Dendritic cell treated with granulocyte-macrophage colony-stimulating factor and Interleukin-4, amounts not matched to agents 40 ng/mL and 50 ng/mL, for 4 days (primary cell): ENCODE measurements around the gene NUCB1.

Experiments
- H3K27ac Mint-ChIP-seq: one replicate; pipeline ENCODE4 v1.8.0; 2022; ENCODE audit warnings: mild to moderate bottlenecking, mixed read lengths
- H3K27me3 Mint-ChIP-seq: one replicate; pipeline ENCODE4 v1.8.0; 2022; ENCODE audit warnings: mild to moderate bottlenecking, mixed read lengths
- H3K36me3 Mint-ChIP-seq: one replicate; pipeline ENCODE4 v1.8.0; 2022; ENCODE audit warnings: low read depth, mixed read lengths
- H3K4me1 Mint-ChIP-seq: one replicate; pipeline ENCODE4 v1.8.0; 2022; ENCODE audit warnings: low read depth, mixed read lengths
- H3K4me3 Mint-ChIP-seq: one replicate; pipeline ENCODE4 v1.8.0; 2022; ENCODE audit warnings: mild to moderate bottlenecking, moderate library complexity, mixed read lengths
- H3K9me3 Mint-ChIP-seq: one replicate; pipeline ENCODE4 v1.8.0; 2022; ENCODE audit warnings: mixed read lengths
- intact Hi-C: fragments of 100-400 bp; cut with micrococcal nuclease; formaldehyde crosslinking; loops from one replicate; pipeline ENCODE4 v1.15.0; 2022

NUCB1 gene

GRCh38 chr19:48946463-48947257, 46.5 kb downstream of the NUCB1 start:
- Mint-ChIP-seq H3K4me1 (peaks cover 8% of the 10 kb centered on the region), H3K27ac (no peak overlapping the region), H3K4me3 (no peak overlapping the region), H3K36me3 (no peaks in the 10 kb centered on the region), H3K9me3 (peaks cover 22% of the 10 kb centered on the region), H3K27me3 (peaks cover 3% of the 10 kb centered on the region)
- intact Hi-C loops = no loop called here

- H3K36me3 Mint-ChIP-seq = no peaks in the 10 kb centered on the region
- peaks cover 22% of the 10 kb centered on the region for H3K9me3 Mint-ChIP-seq
- H3K27ac Mint-ChIP-seq = no peak overlapping the region
- H3K4me3 Mint-ChIP-seq = no peak overlapping the region
- intact Hi-C loops = no loop called here
- H3K27me3 Mint-ChIP-seq = peaks cover 8% of the 10 kb centered on the region
- H3K4me1 Mint-ChIP-seq = peaks cover 8% of the 10 kb centered on the region
Measured at GRCh38 chr19:48947258-48947542, 47.1 kb downstream of the NUCB1 start.

DNA sequence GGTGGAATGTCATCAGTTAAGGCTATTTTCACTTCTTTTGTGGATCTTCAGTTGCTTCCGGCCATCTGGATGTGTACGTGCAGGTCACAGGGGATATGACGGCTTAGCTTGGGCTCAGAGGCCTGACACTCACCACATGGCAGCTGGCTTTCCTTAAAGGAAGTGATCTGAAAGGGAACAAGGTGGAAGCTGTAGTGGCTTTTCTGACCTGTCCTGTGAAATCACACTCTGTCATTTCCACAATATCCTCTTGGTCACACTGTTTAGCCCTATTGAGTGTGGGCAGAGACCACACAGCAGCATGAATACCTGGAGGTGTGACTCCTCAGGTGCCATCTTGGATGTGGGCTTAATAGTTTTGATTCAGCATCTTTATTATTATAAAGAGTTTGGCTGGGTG, 50.0 kb downstream of the NUCB1 start:
- peaks cover 25% of the 10 kb centered on the region for H3K4me1 Mint-ChIP-seq
- peaks cover 2% of the 10 kb centered on the region for H3K36me3 Mint-ChIP-seq
- intact Hi-C loops = no loop called here
- H3K4me3 Mint-ChIP-seq = no peak overlapping the region
- H3K27ac Mint-ChIP-seq = peak overlapping the region; percentile 32
- peaks cover 8% of the 10 kb centered on the region for H3K27me3 Mint-ChIP-seq
- H3K9me3 Mint-ChIP-seq = peaks cover 22% of the 10 kb centered on the region

- Mint-ChIP-seq H3K27me3 (peaks cover 8% of the 10 kb centered on the region), H3K9me3 (peaks cover 22% of the 10 kb centered on the region), H3K27ac (no peak overlapping the region), H3K36me3 (peaks cover 10% of the 10 kb centered on the region), H3K4me1 (peaks cover 32% of the 10 kb centered on the region), H3K4me3 (no peak overlapping the region)
- intact Hi-C loops = no loop called here
Measured at GRCh38 chr19:48950830-48951519, 50.9 kb downstream of the NUCB1 start.

- Mint-ChIP-seq H3K27ac (peak overlapping the region; percentile 62), H3K9me3 (peaks cover 10% of the 10 kb centered on the region), H3K4me3 (no peak overlapping the region), H3K4me1 (peaks cover 54% of the 10 kb centered on the region), H3K27me3 (peaks cover 8% of the 10 kb centered on the region), H3K36me3 (peaks cover 32% of the 10 kb centered on the region)
- intact Hi-C loops = no loop called here
Measured at GRCh38 chr19:48953141-48953540, 53.0 kb downstream of the NUCB1 start.

- Mint-ChIP-seq H3K27ac (peak overlapping the region; percentile 87), H3K36me3 (peaks cover 41% of the 10 kb centered on the region), H3K9me3 (peaks cover under 1% of the 10 kb centered on the region), H3K27me3 (peaks cover 8% of the 10 kb centered on the region), H3K4me1 (peaks cover 64% of the 10 kb centered on the region), H3K4me3 (peak overlapping the region; percentile 85)
- intact Hi-C loops = no loop called here
Measured at GRCh38 chr19:48953990-48954594, 54.0 kb downstream of the NUCB1 start.

DNA sequence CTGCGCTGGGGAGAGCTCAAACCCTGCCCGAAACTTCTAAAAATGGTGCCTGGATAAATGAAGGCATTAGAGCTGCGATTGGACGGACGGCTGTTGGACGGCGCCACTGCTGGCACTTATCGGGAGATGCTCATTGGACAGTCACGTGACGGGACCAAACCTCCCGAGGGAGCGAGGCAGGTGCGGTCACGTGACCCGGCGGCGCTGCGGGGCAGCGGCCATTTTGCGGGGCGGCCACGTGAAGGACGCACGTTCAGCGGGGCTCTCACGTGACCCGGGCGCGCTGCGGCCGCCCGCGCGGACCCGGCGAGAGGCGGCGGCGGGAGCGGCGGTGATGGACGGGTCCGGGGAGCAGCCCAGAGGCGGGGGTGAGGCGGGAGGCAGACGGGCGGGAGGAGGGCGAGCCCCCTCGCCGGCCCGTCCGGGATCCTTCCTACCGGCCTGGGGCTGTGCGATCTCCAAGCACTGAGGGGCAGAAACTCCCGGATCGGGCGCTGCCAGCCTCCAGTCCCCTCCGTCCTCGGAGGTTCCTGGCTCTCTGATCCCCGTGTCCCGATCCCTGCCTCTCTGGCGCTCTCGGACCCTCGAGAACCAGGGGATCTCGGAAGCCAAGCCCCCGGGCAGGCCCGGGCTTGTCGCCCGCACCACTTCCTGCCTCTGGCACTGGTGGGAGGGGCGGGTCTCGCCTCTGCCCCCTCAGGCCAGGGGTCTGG, 54.6 kb downstream of the NUCB1 start, which contains the start of gene BAX:
TSS of gene BAX (plus strand) at position 281 of the 713 bp plus-strand sequence. CDS start at position 335, 54 bp downstream.
- Mint-ChIP-seq H3K36me3 (peaks cover 43% of the 10 kb centered on the region), H3K27ac (peak within 1 kb of the TSS; percentile 87), H3K4me3 (peak within 1 kb of the TSS; percentile 85), H3K27me3 (peaks cover 8% of the 10 kb centered on the region), H3K4me1 (peaks cover 69% of the 10 kb centered on the region), H3K9me3 (no peaks in the 10 kb centered on the region)
- intact Hi-C loops = no loop called here

DNA sequence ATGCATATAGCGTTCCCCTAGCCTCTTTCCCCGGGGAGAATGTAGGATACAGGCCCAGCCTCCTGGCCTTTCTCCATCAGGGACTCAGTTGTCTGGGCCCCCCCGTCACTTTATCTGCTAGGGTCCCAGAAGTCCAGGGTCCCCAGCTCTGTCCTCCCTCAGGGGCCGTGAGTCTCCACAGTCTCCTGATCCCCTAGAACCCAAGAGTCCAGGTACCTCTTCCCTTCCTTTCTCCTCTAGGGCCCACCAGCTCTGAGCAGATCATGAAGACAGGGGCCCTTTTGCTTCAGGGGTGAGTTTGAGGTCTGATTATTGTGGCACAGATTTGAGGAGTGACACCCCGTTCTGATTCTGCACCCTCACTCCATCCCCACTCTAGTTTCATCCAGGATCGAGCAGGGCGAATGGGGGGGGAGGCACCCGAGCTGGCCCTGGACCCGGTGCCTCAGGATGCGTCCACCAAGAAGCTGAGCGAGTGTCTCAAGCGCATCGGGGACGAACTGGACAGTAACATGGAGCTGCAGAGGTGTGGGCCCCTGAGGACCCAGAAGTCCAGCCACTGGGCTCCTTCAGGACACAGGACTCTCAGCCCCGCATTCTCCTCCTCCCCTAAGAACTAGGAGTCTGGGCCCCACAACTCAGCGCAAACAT, 55.3 kb downstream of the NUCB1 start:
- H3K9me3 Mint-ChIP-seq = no peaks in the 10 kb centered on the region
- H3K4me1 Mint-ChIP-seq = peaks cover 62% of the 10 kb centered on the region
- peak overlapping the region; percentile 85 for H3K4me3 Mint-ChIP-seq
- H3K27me3 Mint-ChIP-seq = peaks cover 8% of the 10 kb centered on the region
- intact Hi-C loops = no loop called here
- peak overlapping the region; percentile 87 for H3K27ac Mint-ChIP-seq
- peaks cover 44% of the 10 kb centered on the region for H3K36me3 Mint-ChIP-seq

DNA sequence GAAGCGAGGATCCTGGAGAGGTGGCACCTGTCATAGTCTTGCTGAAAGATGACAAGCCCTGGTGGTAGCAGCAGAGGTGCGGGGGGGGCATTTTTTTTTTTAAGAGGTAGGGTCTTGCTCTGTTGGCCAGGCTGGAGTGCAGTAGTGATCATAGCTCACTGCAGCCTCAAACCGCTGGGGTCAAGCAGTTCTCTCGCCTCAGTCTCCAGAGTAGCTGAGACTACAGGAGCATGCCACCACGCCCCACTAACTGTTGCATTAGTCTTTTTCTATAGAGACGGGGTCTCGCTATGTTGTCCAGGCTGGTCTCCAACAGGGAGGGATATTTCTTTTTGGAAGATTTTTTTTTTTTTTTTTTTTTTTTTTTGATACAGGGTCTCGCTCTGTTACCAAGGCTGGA, 57.9 kb downstream of the NUCB1 start:
- Mint-ChIP-seq H3K27ac (no peak overlapping the region), H3K27me3 (no peaks in the 10 kb centered on the region), H3K36me3 (peaks cover 69% of the 10 kb centered on the region), H3K4me3 (no peak overlapping the region), H3K4me1 (peaks cover 85% of the 10 kb centered on the region), H3K9me3 (no peaks in the 10 kb centered on the region)
- intact Hi-C loops = no loop called here

- Mint-ChIP-seq H3K9me3 (no peaks in the 10 kb centered on the region), H3K4me1 (peaks cover 87% of the 10 kb centered on the region), H3K4me3 (no peak overlapping the region), H3K36me3 (peaks cover 85% of the 10 kb centered on the region), H3K27ac (peak overlapping the region; percentile 71), H3K27me3 (no peaks in the 10 kb centered on the region)
- intact Hi-C loops = no loop called here
Measured at GRCh38 chr19:48959341-48960239, 59.5 kb downstream of the NUCB1 start.

GRCh38 chr19:48961051-48961649, 61.0 kb downstream of the NUCB1 start:
- Mint-ChIP-seq H3K4me3 (peak overlapping the region; percentile 2), H3K4me1 (peaks cover 78% of the 10 kb centered on the region), H3K27me3 (no peaks in the 10 kb centered on the region), H3K27ac (peak overlapping the region; percentile 98), H3K9me3 (no peaks in the 10 kb centered on the region), H3K36me3 (peaks cover 89% of the 10 kb centered on the region)
- intact Hi-C loops = no loop called here

DNA sequence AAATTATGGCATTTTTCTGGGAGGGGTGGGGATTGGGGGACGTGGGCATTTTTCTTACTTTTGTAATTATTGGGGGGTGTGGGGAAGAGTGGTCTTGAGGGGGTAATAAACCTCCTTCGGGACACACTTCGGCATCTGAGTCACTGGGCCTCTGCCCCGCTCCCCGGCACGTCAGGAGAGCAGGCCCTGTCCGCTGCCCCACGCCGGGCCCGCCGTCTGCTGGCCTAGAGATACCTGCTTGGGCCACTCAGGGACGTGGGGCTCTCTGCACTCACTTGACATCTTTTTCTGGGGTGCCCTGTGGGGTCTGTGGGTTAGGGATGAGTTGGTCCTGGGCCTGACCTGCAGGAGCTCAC, 61.5 kb downstream of the NUCB1 start:
- intact Hi-C loops = no loop called here
- Mint-ChIP-seq H3K27ac (peak overlapping the region; percentile 98), H3K27me3 (no peaks in the 10 kb centered on the region), H3K4me3 (peak overlapping the region; percentile 100), H3K4me1 (peaks cover 73% of the 10 kb centered on the region), H3K9me3 (no peaks in the 10 kb centered on the region), H3K36me3 (peaks cover 89% of the 10 kb centered on the region)
